Measurements from ENCODE around the gene LRFN4.
"Not testable (repeated sequence)": the region's sequence is repeated elsewhere in the genome, so short reads cannot be mapped to it uniquely, and the experiment has no call there.

Gene LRFN4

DNA sequence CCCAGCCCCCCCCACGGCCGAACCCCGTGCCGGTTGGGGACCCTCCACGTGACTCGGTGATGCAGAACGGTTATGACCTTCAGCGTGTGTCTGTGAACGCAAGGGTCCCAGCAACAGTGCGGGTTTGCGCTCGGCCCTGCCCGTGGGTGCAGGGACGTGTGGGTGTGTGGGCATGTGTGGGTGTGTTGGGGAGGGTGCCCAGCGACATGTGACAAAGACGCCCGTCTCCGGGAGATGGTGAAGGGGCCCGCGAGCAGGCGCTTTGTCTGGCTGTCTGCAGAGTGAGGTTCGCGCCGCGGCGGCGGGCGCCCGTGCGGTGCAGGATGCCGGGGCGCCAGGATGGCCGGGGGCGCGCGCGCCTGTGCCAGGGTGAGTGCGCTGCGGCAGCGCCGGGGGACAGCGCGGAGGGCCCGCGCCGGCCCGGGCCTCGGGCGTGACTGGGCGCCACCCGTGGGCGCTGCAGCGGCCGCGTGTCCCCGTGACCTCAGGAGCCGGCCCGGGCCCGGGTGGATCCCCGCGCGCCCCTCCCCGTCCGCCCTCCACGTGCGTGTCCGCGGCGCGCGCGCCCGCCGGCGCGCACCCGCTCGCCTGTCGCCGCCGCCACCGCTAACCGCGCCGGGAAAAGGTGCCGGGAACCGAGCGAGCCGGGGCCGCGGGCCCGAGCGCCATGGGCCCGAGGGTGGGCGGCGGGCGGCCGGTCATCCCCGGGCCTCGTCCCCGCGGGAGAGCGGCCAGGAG is at the start of gene LRFN4:
TSS of gene LRFN4 (plus strand) at position 569 of the 738 bp plus-strand sequence. CDS start 681 bp downstream, outside the sequence.
- no peak for DNase-seq (ENCODE audit: low read depth in 2 of 2)

DNA sequence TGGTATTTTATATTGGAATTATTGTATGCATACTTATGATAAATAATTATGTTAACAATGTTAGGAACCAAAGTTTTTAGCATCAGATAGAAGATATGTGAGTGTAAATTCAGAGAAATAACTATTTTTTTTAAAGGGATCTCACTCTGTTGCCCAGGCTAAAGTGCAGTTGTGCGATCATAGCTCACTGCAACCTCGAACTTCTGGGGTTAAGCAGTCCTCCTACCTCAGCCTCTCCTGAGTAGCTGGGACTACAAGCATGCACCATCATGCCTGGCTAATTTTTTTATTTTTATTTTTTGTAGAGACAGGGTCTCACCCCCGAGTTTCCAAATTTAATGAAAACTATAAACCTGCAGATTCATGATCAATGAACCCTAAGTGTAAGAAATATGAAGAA is 47.3 kb upstream of the LRFN4 start:
- DNase-seq (ENCODE audit: low read depth in 2 of 2): no peak

DNA sequence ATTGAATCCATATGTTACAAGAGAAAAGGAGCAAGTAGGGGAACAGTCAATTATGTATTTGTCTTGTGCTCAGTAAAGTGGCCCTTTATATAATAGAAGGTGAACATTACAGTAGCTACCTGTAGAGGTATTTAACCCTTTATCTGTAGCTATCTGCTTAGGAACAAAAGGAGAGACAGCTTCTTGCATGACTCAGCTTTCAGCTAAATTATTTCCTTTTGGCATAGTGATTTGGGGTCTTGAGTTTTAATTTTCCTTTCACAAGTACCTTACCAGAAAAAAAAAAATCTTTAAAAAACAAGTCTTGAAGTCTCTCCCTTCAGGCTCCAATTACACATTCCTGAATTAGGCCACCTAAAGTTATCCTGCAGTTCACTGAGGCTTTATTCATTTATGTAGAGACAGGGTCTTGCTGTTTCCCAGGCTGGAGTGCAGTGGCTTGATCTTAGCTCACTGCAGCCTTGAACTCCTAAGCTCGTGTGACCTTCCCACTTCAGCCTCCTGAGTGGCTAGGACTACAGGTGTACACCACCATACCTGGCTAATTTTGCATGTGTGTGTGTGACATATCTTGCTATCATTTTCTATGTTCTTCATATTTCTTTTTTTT is 46.2 kb upstream of the LRFN4 start:
- DNase-seq (ENCODE audit: low read depth in 2 of 2): no peak

DNA sequence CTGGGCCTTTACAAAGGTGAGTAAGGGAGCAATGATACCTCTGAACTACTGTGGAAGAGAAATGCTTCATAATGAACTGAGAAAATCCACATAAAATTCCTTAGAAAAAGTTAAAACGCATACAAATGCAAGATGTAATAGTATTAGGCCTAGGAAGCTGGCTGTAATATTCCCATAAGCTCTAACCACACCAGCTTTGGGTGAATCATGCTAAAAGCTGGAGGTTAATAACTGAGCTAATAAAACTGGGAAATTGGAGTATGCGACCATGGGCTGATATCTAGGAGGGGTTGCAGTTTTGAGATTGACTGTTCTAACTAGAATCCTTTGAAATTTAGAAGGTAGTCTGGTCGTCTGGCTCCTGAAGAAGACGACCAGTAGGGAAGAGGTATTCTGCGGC is 42.2 kb upstream of the LRFN4 start:
- DNase-seq (ENCODE audit: low read depth in 2 of 2): no peak

- no peak for DNase-seq (ENCODE audit: low read depth in 2 of 2)
Measured at GRCh38 chr11:66815646-66816045, 41.2 kb upstream of the LRFN4 start.

DNA sequence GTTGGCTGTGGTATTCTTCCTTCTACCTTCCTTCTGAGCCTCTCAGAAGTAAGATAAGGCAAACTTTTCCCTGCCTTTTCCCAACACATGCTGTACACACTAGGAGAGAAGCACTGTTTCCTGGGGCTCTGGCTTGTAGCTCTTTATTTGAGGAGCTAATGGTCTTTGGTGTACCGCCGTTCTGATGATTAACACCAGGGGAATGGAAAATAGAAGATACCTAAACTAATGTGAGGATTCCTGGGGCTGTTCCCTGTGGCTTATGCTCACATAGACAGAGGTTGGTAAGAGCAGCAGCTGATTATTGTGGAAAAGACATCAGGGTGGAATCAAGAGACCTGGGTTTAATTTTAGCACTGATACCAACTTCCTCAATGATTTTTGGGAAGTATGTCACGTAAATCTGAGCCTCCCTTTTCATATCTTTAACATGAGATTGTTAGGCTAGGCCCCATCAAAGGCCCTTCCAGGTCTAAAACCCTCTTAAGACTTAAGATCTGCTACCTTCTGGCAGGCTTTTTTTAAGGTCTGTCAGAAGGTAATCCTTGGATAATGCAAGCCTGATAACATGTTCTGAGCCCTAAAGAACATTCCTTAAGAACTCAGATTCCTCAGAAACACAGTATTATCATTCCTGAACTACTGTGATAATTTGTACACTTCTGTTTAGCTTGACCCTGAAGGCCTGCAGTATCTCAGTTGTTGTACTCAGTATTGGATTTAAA is 38.5 kb upstream of the LRFN4 start:
- DNase-seq (ENCODE audit: low read depth in 2 of 2): no peak

- no peak for DNase-seq (ENCODE audit: low read depth in 2 of 2)
Measured at GRCh38 chr11:66820381-66820780, 36.5 kb upstream of the LRFN4 start.

- no peak for DNase-seq (ENCODE audit: low read depth in 2 of 2)
Measured at GRCh38 chr11:66820901-66821300, 36.0 kb upstream of the LRFN4 start.

GRCh38 chr11:66823700-66824099 is 33.2 kb upstream of the LRFN4 start:
- no peak for DNase-seq (ENCODE audit: low read depth in 2 of 2)

- DNase-seq (ENCODE audit: low read depth in 2 of 2): not testable (repeated sequence)
Measured at GRCh38 chr11:66824573-66824972, 32.3 kb upstream of the LRFN4 start.

DNA sequence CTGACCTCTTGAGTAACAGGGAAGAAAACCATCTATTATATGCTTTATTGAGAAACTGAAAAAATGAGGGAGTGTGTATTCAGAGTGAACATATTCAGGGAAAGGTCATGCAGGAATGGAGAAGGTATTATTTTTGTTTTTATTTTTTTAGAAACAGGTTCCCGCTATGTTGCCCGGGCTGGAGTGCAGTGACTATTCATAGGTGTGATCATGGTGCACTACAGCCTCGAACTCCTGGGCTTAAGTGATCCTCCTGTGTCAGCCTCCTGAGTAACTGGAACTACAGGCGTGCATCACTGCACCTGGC is 22.4 kb upstream of the LRFN4 start:
- no peak for DNase-seq (ENCODE audit: low read depth in 2 of 2)

DNA sequence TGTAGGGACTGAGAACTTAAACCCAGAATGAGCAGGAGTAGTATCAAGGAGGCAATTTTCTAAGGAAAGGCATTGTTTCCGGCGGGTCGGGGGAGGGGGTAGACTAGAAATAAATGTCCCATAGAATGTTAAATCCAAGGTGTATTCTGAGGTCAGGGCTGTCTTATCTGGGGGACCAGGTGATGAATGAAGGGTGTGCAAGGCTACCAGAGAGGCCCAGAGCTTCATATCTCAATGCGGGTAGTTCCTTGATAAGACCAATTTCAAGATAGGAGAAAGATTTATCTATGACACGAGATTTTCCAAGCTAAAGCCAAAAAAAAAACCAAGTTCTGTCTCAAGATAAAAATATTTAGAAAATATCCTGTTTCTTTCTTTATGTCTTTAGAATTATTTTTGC is 21.9 kb upstream of the LRFN4 start:
- no peak for DNase-seq (ENCODE audit: low read depth in 2 of 2)

DNA sequence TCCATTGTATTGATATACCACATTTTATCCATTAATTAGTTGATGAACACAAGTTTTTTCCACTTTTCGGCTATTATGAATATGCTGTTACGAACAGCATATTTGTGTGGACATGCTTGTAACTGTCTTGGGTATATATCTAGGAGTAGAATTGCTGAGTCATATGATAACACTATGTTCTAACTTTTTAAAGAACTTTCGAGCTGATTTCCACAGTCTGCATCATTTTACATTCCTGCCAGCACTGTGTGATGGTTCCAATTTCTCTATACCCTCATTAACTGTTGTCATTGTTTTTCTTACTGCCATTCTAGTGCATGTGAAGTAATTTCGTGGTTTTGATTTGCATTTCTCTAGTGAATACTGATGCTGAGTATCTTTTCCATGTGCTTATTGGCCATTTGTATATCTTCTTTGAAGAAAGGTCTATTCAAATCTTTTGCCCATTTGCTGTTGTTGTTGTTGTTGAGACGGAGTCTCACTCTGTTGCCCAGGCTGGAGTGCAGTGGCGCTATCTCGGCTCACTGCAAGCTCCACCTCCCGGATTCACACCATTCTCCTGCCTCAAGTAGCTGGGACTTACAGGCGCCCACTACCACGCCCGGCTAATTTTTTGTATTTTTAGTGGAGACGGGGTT is 21.0 kb upstream of the LRFN4 start:
- DNase-seq (ENCODE audit: low read depth in 2 of 2): no peak

- DNase-seq (ENCODE audit: low read depth in 2 of 2): no peak
Measured at GRCh38 chr11:66840317-66841091, 16.4 kb upstream of the LRFN4 start.

DNA sequence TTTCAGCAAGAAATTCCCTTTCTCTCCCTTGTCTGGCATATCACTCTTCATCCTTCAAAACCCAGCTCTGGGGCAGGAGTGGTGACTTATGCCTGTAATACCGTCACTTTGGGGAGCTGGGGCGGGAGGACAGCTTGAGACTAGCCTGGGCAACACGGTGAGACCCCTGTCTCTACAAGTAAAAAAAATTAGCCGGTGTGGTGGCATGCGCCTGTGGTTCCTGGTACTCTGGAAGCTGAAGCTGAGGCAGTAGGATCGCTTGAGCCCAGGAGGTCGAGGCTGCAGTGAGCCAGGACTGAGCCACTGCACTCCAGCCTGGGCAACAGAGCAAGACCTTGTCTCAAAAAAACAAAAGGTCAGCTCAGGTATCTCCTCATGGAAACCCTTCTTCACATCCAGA is 15.0 kb upstream of the LRFN4 start:
- no peak for DNase-seq (ENCODE audit: low read depth in 2 of 2)

GRCh38 chr11:66842501-66842895 is 14.4 kb upstream of the LRFN4 start:
- no peak for DNase-seq (ENCODE audit: low read depth in 2 of 2)

GRCh38 chr11:66842896-66843775 is 13.7 kb upstream of the LRFN4 start, which contains the start of gene RCE1:
RCE1 (plus strand) TSS chr11:66843441; CDS start chr11:66843456, 15 bp downstream.
- DNase-seq (ENCODE audit: low read depth in 2 of 2): peak; percentile 78 to 84

GRCh38 chr11:66843776-66844495 is 12.9 kb upstream of the LRFN4 start:
- DNase-seq (ENCODE audit: low read depth in 2 of 2): no peak

DNA sequence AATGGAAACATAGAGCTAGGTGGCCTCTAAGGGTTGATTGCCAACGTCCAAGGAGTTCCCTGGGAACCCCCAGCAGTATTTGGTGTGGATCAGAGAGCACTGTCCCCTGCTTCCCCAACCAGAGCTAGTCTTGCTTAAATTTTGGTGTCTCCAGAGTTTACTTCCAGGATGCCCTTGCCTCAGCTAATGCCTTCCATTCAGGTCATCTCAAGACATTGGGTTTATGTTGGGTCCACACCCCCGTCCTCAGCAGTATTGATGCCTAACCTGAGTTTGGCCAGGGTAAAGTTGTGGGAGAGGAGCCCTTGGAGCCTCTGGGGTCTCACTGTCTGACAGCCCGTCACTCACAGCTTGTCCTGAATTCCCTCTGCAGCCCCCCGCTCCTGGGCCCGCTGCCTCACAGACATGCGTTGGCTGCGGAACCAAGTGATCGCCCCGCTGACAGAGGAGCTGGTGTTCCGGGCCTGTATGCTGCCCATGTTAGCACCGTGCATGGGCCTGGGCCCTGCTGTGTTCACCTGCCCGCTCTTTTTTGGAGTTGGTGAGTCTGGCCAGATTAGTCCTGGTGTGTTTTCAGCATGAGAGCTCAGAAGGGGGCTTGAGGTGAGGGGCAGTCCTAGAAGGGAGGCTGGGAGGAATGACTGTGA is 12.2 kb upstream of the LRFN4 start:
- DNase-seq (ENCODE audit: low read depth in 2 of 2): no peak

Data from stimulated activated CD4-positive, alpha-beta T cell treated with anti-CD3 and anti-CD28 coated beads, Interleukin-15, amount 100 ng/mL, for 48 hours (primary cell).